ENCODE results near the gene ATP8A2.

DNA sequence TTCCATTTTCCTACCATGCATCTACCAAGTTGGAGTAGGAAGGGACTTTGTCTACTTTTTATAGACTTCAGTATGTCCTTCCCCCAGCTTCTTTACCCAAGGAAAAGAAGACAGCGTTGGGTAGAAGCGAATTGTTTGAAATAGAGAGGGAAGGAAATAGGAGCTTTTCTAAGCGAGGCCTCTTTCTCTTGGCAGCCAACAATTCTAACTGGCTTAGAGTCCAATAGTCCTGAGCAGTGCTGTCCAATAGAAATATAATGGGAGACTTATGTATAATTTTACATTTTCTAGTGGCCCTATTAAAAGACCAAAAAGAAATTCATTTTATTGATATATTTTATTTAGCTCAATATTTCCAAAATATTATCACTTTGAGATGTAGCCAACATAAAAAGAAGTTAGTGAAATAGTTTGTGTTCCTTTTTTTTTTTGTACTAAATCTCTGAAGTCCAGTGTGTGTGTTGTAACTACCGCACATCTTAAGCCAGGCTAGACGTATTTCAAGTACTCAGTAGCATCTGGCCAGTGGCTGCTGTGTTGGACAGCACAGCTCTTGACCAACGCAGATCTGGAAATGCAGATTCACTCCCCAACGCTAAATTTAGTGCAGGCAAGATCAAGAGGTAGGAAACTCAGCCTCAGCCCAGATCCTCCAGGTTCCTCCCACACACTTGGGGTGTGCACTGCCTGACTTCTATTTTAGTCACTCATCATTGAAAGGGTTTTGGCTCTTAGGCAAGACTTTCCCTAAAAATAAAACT is 500.9 kb downstream of the ATP8A2 start:
- TF ChIP-seq EZH2phosphoT487 (IDR thresholded peaks at IDR 0.05; ENCODE audit: borderline replicate concordance, low read depth, low read length), result no peak
- TF ChIP-seq, protein P1, sequence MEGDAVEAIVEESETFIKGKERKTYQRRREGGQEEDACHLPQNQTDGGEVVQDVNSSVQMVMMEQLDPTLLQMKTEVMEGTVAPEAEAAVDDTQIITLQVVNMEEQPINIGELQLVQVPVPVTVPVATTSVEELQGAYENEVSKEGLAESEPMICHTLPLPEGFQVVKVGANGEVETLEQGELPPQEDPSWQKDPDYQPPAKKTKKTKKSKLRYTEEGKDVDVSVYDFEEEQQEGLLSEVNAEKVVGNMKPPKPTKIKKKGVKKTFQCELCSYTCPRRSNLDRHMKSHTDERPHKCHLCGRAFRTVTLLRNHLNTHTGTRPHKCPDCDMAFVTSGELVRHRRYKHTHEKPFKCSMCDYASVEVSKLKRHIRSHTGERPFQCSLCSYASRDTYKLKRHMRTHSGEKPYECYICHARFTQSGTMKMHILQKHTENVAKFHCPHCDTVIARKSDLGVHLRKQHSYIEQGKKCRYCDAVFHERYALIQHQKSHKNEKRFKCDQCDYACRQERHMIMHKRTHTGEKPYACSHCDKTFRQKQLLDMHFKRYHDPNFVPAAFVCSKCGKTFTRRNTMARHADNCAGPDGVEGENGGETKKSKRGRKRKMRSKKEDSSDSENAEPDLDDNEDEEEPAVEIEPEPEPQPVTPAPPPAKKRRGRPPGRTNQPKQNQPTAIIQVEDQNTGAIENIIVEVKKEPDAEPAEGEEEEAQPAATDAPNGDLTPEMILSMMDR (conservative IDR thresholded peaks at IDR 0.05; ENCODE audit: low read length), result no peak

Measured in OCI-LY7 (cell line).